ENCODE results near the gene TEX10. TPM values are rescaled to one million over a fixed set of nuclear protein-coding genes. Genes with fewer than 3 reads are reported as not detected.

The TEX10 gene
- total RNA-seq, 2 donors from 2014 or later: 9.6 to 18.0 TPM

DNA sequence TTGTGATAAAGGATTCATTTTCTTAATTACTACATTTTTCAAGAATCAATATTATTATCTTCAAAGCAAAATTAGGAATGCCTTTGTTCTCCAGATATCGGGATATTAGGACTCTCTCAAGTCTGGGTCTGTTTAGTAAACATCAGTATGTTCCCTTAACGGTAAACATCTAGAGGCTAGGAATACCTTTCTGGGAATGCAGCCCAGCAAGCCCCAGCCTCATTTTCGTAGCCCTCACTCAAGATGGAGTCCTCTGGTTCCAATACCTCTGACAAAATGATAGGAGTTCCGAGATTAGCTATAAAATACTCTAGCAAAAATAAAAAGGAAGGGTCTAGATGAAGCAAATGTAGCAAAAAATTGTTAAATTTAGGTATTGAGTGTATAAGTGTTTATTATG lies 84.5 kb downstream of the TEX10 start:
- no peak overlapping the region for H3K4me3 ChIP-seq
- H3K36me3 ChIP-seq: peaks cover 15% of the 10 kb centered on the region
- H3K27me3 ChIP-seq (replicated peaks; ENCODE audit: insufficient read depth): no peaks in the 10 kb centered on the region
- TF ChIP-seq CTCF (IDR thresholded peaks at IDR 0.05): no peak
- H3K9me3 ChIP-seq: no peaks in the 10 kb centered on the region
- DNase-seq (ENCODE audit: low spot score): no peak
- no peak overlapping the region for H3K27ac ChIP-seq
- no peak for ATAC-seq (ENCODE audit: insufficient number of reproducible peaks, low FRiP score, low read depth)
- no peaks in the 10 kb centered on the region for H3K4me1 ChIP-seq (ENCODE audit: control insufficient read depth in 1 of 2, low read depth in 2 of 2)

DNA sequence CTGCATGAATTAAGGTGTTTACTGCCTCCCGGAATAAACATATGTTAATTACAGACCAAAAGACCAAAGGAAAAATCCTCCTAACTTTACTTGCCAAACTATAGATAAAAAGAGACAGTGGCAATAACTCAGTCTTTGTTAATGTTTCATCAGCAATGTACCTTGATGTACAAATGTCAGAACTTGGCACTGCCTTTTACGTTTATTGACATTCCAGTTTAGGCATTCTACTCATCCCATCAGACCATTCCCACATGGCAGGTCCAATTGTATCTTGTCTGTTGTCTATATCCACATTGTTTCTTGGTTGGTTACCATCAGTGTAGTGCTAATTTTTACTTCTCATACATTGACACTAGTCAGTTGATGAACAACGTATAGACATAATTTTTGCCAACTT lies 85.5 kb downstream of the TEX10 start:
- no peak for DNase-seq (ENCODE audit: low spot score)
- H3K27ac ChIP-seq: no peak overlapping the region
- H3K4me3 ChIP-seq: no peak overlapping the region
- H3K36me3 ChIP-seq: peaks cover 9% of the 10 kb centered on the region
- no peaks in the 10 kb centered on the region for H3K27me3 ChIP-seq (replicated peaks; ENCODE audit: insufficient read depth)
- H3K9me3 ChIP-seq: no peaks in the 10 kb centered on the region
- H3K4me1 ChIP-seq (ENCODE audit: control insufficient read depth in 1 of 2, low read depth in 2 of 2): no peaks in the 10 kb centered on the region
- no peak for TF ChIP-seq CTCF (IDR thresholded peaks at IDR 0.05)
- ATAC-seq (ENCODE audit: insufficient number of reproducible peaks, low FRiP score, low read depth): no peak

Other genes with a start within 250 kb of the TEX10 start
- gene MSANTD3, start 74.2 kb upstream of the TEX10 start, total RNA-seq: 10 to 100 TPM; 15.9 to 18.3 TPM
- gene TMEFF1, start 120.2 kb upstream of the TEX10 start, total RNA-seq: not detected
- gene CAVIN4, start 225.1 kb upstream of the TEX10 start, total RNA-seq: under 1 TPM; 0.21 to 0.27 TPM